GM19240 (cell line): ENCODE measurements around the gene PLA2G3.
A peak's percentile ranks its signal among the peaks of the same experiment; 100 is the strongest.

Experiments
- DNase-seq: peaks from one replicate; pipeline ENCODE4 v3.0.0; 2011; ENCODE audit warnings: low spot score; ENCODE audit not compliant: insufficient read length

PLA2G3 gene

GRCh38 chr22:31148953-31149627 lies 8.8 kb upstream of the PLA2G3 start:
- DNase-seq: peak; percentile 30

- DNase-seq: no peak
Measured at GRCh38 chr22:31148488-31148887, 8.2 kb upstream of the PLA2G3 start.

GRCh38 chr22:31144223-31144622 lies 3.9 kb upstream of the PLA2G3 start:
- DNase-seq: no peak

GRCh38 chr22:31143537-31143936 lies 3.2 kb upstream of the PLA2G3 start:
- no peak for DNase-seq

GRCh38 chr22:31143038-31143437 lies 2.7 kb upstream of the PLA2G3 start:
- DNase-seq: no peak

GRCh38 chr22:31142285-31142684 lies 2.0 kb upstream of the PLA2G3 start:
- DNase-seq: no peak

GRCh38 chr22:31141551-31141950 lies 1.2 kb upstream of the PLA2G3 start:
- DNase-seq: no peak

GRCh38 chr22:31140746-31141145 lies 438 bp upstream of the PLA2G3 start:
- no peak for DNase-seq

GRCh38 chr22:31139066-31139465 lies 1.2 kb downstream of the PLA2G3 start:
- no peak for DNase-seq

- DNase-seq: no peak
Measured at GRCh38 chr22:31138126-31138525, 2.2 kb downstream of the PLA2G3 start.

GRCh38 chr22:31137721-31138120 lies 2.6 kb downstream of the PLA2G3 start:
- DNase-seq: no peak

- DNase-seq: no peak
Measured at GRCh38 chr22:31136711-31137110, 3.6 kb downstream of the PLA2G3 start.

GRCh38 chr22:31136155-31136554 lies 4.2 kb downstream of the PLA2G3 start:
- DNase-seq: no peak

GRCh38 chr22:31135706-31136105 lies 4.6 kb downstream of the PLA2G3 start:
- DNase-seq: no peak

GRCh38 chr22:31134688-31135087 lies 5.6 kb downstream of the PLA2G3 start:
- DNase-seq: no peak

- no peak for DNase-seq
Measured at GRCh38 chr22:31133911-31134310, 6.4 kb downstream of the PLA2G3 start.

GRCh38 chr22:31130873-31131272 lies 9.4 kb downstream of the PLA2G3 start:
- DNase-seq: no peak

- no peak for DNase-seq
Measured at GRCh38 chr22:31128156-31128555, 12.2 kb downstream of the PLA2G3 start.

GRCh38 chr22:31127181-31127772 lies 13.0 kb downstream of the PLA2G3 start:
- no peak for DNase-seq

GRCh38 chr22:31126869-31127175 lies 13.5 kb downstream of the PLA2G3 start:
- DNase-seq: no peak

GRCh38 chr22:31126128-31126868 lies 14.0 kb downstream of the PLA2G3 start:
- DNase-seq: no peak

- DNase-seq: no peak
Measured at GRCh38 chr22:31125521-31126117, 14.7 kb downstream of the PLA2G3 start.
